Measurements from ENCODE around the gene COL19A1. TPM values are rescaled to one million over a fixed set of nuclear protein-coding genes. Genes with fewer than 3 reads are reported as not detected.

Gene COL19A1
- total RNA-seq, 1 donor from 2014 or later, result not detected

GRCh38 chr6:69843189-69843588, 23.2 kb upstream of the COL19A1 start:
- H3K4me1 Mint-ChIP-seq (ENCODE audit: low read depth), result no peaks in the 10 kb centered on the region
- no peak for DNase-seq (ENCODE audit: low spot score)
- no peaks in the 10 kb centered on the region for H3K36me3 Mint-ChIP-seq (ENCODE audit: low read depth)
- peaks cover 24% of the 10 kb centered on the region for H3K27me3 Mint-ChIP-seq (ENCODE audit: insufficient read depth)
- H3K9me3 Mint-ChIP-seq, result no peaks in the 10 kb centered on the region
- no peak overlapping the region for H3K27ac Mint-ChIP-seq
- no peak overlapping the region for H3K4me3 Mint-ChIP-seq
- intact Hi-C loops (cut with micrococcal nuclease), result no loop called here

- Mint-ChIP-seq H3K36me3 (ENCODE audit: low read depth) (no peaks in the 10 kb centered on the region), H3K4me1 (ENCODE audit: low read depth) (no peaks in the 10 kb centered on the region), H3K27me3 (ENCODE audit: insufficient read depth) (peaks cover 23% of the 10 kb centered on the region), H3K27ac (no peak overlapping the region), H3K4me3 (no peak overlapping the region), H3K9me3 (no peaks in the 10 kb centered on the region)
- DNase-seq (ENCODE audit: low spot score), result no peak
- intact Hi-C loops (cut with micrococcal nuclease), result no loop called here
These were observed 20.0 kb upstream of the COL19A1 start for GRCh38 chr6:69846312-69846711.

GRCh38 chr6:69846770-69847491, 19.4 kb upstream of the COL19A1 start:
- intact Hi-C loops (cut with micrococcal nuclease), result no loop called here
- H3K27ac Mint-ChIP-seq, result no peak overlapping the region
- H3K9me3 Mint-ChIP-seq, result no peaks in the 10 kb centered on the region
- H3K36me3 Mint-ChIP-seq (ENCODE audit: low read depth), result no peaks in the 10 kb centered on the region
- DNase-seq (ENCODE audit: low spot score), result no peak
- H3K4me1 Mint-ChIP-seq (ENCODE audit: low read depth), result no peaks in the 10 kb centered on the region
- peaks cover 18% of the 10 kb centered on the region for H3K27me3 Mint-ChIP-seq (ENCODE audit: insufficient read depth)
- no peak overlapping the region for H3K4me3 Mint-ChIP-seq

- intact Hi-C loops (cut with micrococcal nuclease), result no loop called here
- Mint-ChIP-seq H3K4me1 (ENCODE audit: low read depth) (no peaks in the 10 kb centered on the region), H3K27me3 (ENCODE audit: insufficient read depth) (peaks cover 19% of the 10 kb centered on the region), H3K27ac (no peak overlapping the region), H3K4me3 (no peak overlapping the region), H3K9me3 (no peaks in the 10 kb centered on the region), H3K36me3 (ENCODE audit: low read depth) (no peaks in the 10 kb centered on the region)
- no peak for DNase-seq (ENCODE audit: low spot score)
These were observed 18.9 kb upstream of the COL19A1 start for GRCh38 chr6:69847492-69847788.

- no peak overlapping the region for H3K4me3 Mint-ChIP-seq
- H3K9me3 Mint-ChIP-seq, result peaks cover 6% of the 10 kb centered on the region
- no peak for DNase-seq (ENCODE audit: low spot score)
- H3K4me1 Mint-ChIP-seq (ENCODE audit: low read depth), result no peaks in the 10 kb centered on the region
- intact Hi-C loops (cut with micrococcal nuclease), result no loop called here
- H3K27ac Mint-ChIP-seq, result no peak overlapping the region
- peaks cover 26% of the 10 kb centered on the region for H3K27me3 Mint-ChIP-seq (ENCODE audit: insufficient read depth)
- H3K36me3 Mint-ChIP-seq (ENCODE audit: low read depth), result no peaks in the 10 kb centered on the region
These were observed 17.8 kb upstream of the COL19A1 start for GRCh38 chr6:69848552-69848951.

GRCh38 chr6:69852706-69853105, 13.7 kb upstream of the COL19A1 start:
- peaks cover 6% of the 10 kb centered on the region for H3K9me3 Mint-ChIP-seq
- intact Hi-C loops (cut with micrococcal nuclease), result no loop called here
- H3K4me3 Mint-ChIP-seq, result no peak overlapping the region

GRCh38 chr6:69861986-69862385, 4.4 kb upstream of the COL19A1 start:
- Mint-ChIP-seq H3K9me3 (no peaks in the 10 kb centered on the region), H3K27me3 (ENCODE audit: insufficient read depth) (peaks cover 34% of the 10 kb centered on the region), H3K4me3 (no peak overlapping the region), H3K4me1 (ENCODE audit: low read depth) (peaks cover 12% of the 10 kb centered on the region), H3K27ac (no peak overlapping the region), H3K36me3 (ENCODE audit: low read depth) (no peaks in the 10 kb centered on the region)
- intact Hi-C loops (cut with micrococcal nuclease), result no loop called here
- DNase-seq (ENCODE audit: low spot score), result no peak

More at GRCh38 chr6:69852706-69853105, 13.7 kb upstream of the COL19A1 start:
- peaks cover 26% of the 10 kb centered on the region for H3K27me3 Mint-ChIP-seq (ENCODE audit: insufficient read depth)
- no peaks in the 10 kb centered on the region for H3K4me1 Mint-ChIP-seq (ENCODE audit: low read depth)
- no peak for DNase-seq (ENCODE audit: low spot score)
- no peak overlapping the region for H3K27ac Mint-ChIP-seq
- H3K36me3 Mint-ChIP-seq (ENCODE audit: low read depth), result no peaks in the 10 kb centered on the region

GRCh38 chr6:69863766-69864165, 2.6 kb upstream of the COL19A1 start:
- no peak for DNase-seq (ENCODE audit: low spot score)
- intact Hi-C loops (cut with micrococcal nuclease), result no loop called here
- H3K4me3 Mint-ChIP-seq, result no peak overlapping the region
- H3K4me1 Mint-ChIP-seq (ENCODE audit: low read depth), result peaks cover 23% of the 10 kb centered on the region
- H3K27me3 Mint-ChIP-seq (ENCODE audit: insufficient read depth), result peaks cover 40% of the 10 kb centered on the region
- H3K27ac Mint-ChIP-seq, result no peak overlapping the region
- H3K9me3 Mint-ChIP-seq, result no peaks in the 10 kb centered on the region
- H3K36me3 Mint-ChIP-seq (ENCODE audit: low read depth), result no peaks in the 10 kb centered on the region

- Mint-ChIP-seq H3K9me3 (no peaks in the 10 kb centered on the region), H3K4me1 (ENCODE audit: low read depth) (peaks cover 23% of the 10 kb centered on the region), H3K27me3 (ENCODE audit: insufficient read depth) (peaks cover 46% of the 10 kb centered on the region), H3K27ac (no peak overlapping the region), H3K36me3 (ENCODE audit: low read depth) (no peaks in the 10 kb centered on the region), H3K4me3 (no peak overlapping the region)
- intact Hi-C loops (cut with micrococcal nuclease), result no loop called here
- no peak for DNase-seq (ENCODE audit: low spot score)
These were observed 1.2 kb upstream of the COL19A1 start for GRCh38 chr6:69865126-69865525.

- Mint-ChIP-seq H3K9me3 (no peaks in the 10 kb centered on the region), H3K27me3 (ENCODE audit: insufficient read depth) (peaks cover 60% of the 10 kb centered on the region), H3K36me3 (ENCODE audit: low read depth) (no peaks in the 10 kb centered on the region), H3K4me1 (ENCODE audit: low read depth) (peaks cover 23% of the 10 kb centered on the region), H3K4me3 (peak overlapping the region; percentile 85), H3K27ac (peak overlapping the region; percentile 41)
- peak; percentile 37 for DNase-seq (ENCODE audit: low spot score)
- intact Hi-C loops (cut with micrococcal nuclease), result loop anchor here (1.0 to 2.0 kb wide), 2 partner anchors 32 to 71 kb away; no protein-coding TSS in a partner anchor
These were observed 648 bp downstream of the COL19A1 start for GRCh38 chr6:69866770-69867638.

GRCh38 chr6:69867639-69867976, 1.3 kb downstream of the COL19A1 start:
- intact Hi-C loops (cut with micrococcal nuclease), result loop anchor here (1.0 to 2.0 kb wide), 2 partner anchors 33 to 71 kb away; no protein-coding TSS in a partner anchor
- H3K36me3 Mint-ChIP-seq (ENCODE audit: low read depth), result no peaks in the 10 kb centered on the region
- H3K27ac Mint-ChIP-seq, result no peak overlapping the region
- no peaks in the 10 kb centered on the region for H3K9me3 Mint-ChIP-seq
- H3K4me3 Mint-ChIP-seq, result peak overlapping the region; percentile 60
- H3K4me1 Mint-ChIP-seq (ENCODE audit: low read depth), result peaks cover 23% of the 10 kb centered on the region
- peaks cover 60% of the 10 kb centered on the region for H3K27me3 Mint-ChIP-seq (ENCODE audit: insufficient read depth)
- no peak for DNase-seq (ENCODE audit: low spot score)

- intact Hi-C loops (cut with micrococcal nuclease), result no loop called here
- peak overlapping the region; percentile 12 for H3K4me3 Mint-ChIP-seq
- peaks cover 58% of the 10 kb centered on the region for H3K27me3 Mint-ChIP-seq (ENCODE audit: insufficient read depth)
- H3K36me3 Mint-ChIP-seq (ENCODE audit: low read depth), result no peaks in the 10 kb centered on the region
- H3K4me1 Mint-ChIP-seq (ENCODE audit: low read depth), result peaks cover 23% of the 10 kb centered on the region
- no peak overlapping the region for H3K27ac Mint-ChIP-seq
- no peaks in the 10 kb centered on the region for H3K9me3 Mint-ChIP-seq
- DNase-seq (ENCODE audit: low spot score), result no peak
These were observed 2.0 kb downstream of the COL19A1 start for GRCh38 chr6:69868252-69868804.

GRCh38 chr6:69868961-69869360, 2.6 kb downstream of the COL19A1 start:
- no peak overlapping the region for H3K27ac Mint-ChIP-seq
- no peak overlapping the region for H3K4me3 Mint-ChIP-seq

More at GRCh38 chr6:69868961-69869360, 2.6 kb downstream of the COL19A1 start:
- Mint-ChIP-seq H3K4me1 (ENCODE audit: low read depth) (peaks cover 23% of the 10 kb centered on the region), H3K27me3 (ENCODE audit: insufficient read depth) (peaks cover 53% of the 10 kb centered on the region), H3K9me3 (no peaks in the 10 kb centered on the region), H3K36me3 (ENCODE audit: low read depth) (no peaks in the 10 kb centered on the region)
- intact Hi-C loops (cut with micrococcal nuclease), result no loop called here
- no peak for DNase-seq (ENCODE audit: low spot score)
